ENCODE results near the gene SYNC.

- TF ChIP-seq EZH2 (IDR thresholded peaks at IDR 0.05; ENCODE audit: low read depth): no peak
- no peak for TF ChIP-seq CTCF (conservative IDR thresholded peaks at IDR 0.05)
These were observed 22.4 kb upstream of the SYNC start for GRCh38 chr1:32724678-32725614.
